HepG2 (cell line): ENCODE results near the gene SENP7. TPM values are rescaled to one million over a fixed set of nuclear protein-coding genes. Genes with fewer than 3 reads are reported as not detected.
A peak's percentile ranks its signal among the peaks of the same experiment; 100 is the strongest.

Source experiments
- AFF4 ChIP-seq: sonication (generic); formaldehyde crosslinking; IDR thresholded peaks from 2 replicates; pipeline ENCODE4 v1.4.0; 2020; ENCODE audit warnings: missing genetic modification reagents
- ATF7 ChIP-seq, 2 experiments: fragments of 450-650 bp in 1 of 2; sonication (generic) in 1 of 2; formaldehyde crosslinking in 1 of 2; IDR thresholded peaks; 2 replicates each; pipeline versions ENCODE4 v1.4.0 to v1.6.1; 2016 to 2020; ENCODE audit warnings: antibody characterized with exemption in 1 of 2, mild to moderate bottlenecking in 1 of 2, missing genetic modification reagents in 1 of 2
- CREBL2 ChIP-seq: sonication (generic); formaldehyde crosslinking; IDR thresholded peaks from 2 replicates; pipeline ENCODE4 v1.8.1; 2023; ENCODE audit warnings: missing genetic modification reagents, mild to moderate bottlenecking, borderline replicate concordance
- GPN1 ChIP-seq: sonication (generic); formaldehyde crosslinking; IDR thresholded peaks from 2 replicates; pipeline ENCODE4 v1.5.1; 2020; ENCODE audit warnings: missing genetic modification reagents, borderline replicate concordance
- IKZF5 ChIP-seq: IDR thresholded peaks from 2 replicates; pipeline ENCODE4 v1.6.1; 2018; ENCODE audit warnings: missing genetic modification reagents, mild to moderate bottlenecking, missing compliant biosample characterization
- KAT7 ChIP-seq: IDR thresholded peaks from 2 replicates; pipeline ENCODE4 v1.6.1; 2018; ENCODE audit warnings: borderline replicate concordance, missing compliant biosample characterization
- KMT2B ChIP-seq: IDR thresholded peaks from 2 replicates; pipeline ENCODE4 v1.6.1; 2016; ENCODE audit warnings: missing genetic modification reagents, missing compliant biosample characterization
- MED8 ChIP-seq: sonication (generic); formaldehyde crosslinking; IDR thresholded peaks from 2 replicates; pipeline ENCODE4 v1.8.1; 2023; ENCODE audit warnings: mild to moderate bottlenecking, missing genetic modification reagents; ENCODE audit not compliant: insufficient replicate concordance
- NFIB ChIP-seq: sonication (generic); formaldehyde crosslinking; IDR thresholded peaks from 2 replicates; pipeline ENCODE4 v1.9.0; 2021; ENCODE audit warnings: missing genetic modification reagents, mild to moderate bottlenecking, borderline replicate concordance
- RFX3 ChIP-seq: IDR thresholded peaks from 2 replicates; pipeline ENCODE4 v1.6.1; 2016; ENCODE audit warnings: missing biosample characterization, missing genetic modification reagents
- SUZ12 ChIP-seq: fragments of 150-350 bp; IDR thresholded peaks from 2 replicates; pipeline ENCODE4 v1.6.1; 2014; ENCODE audit warnings: low read depth, low read length
- TBL1XR1 ChIP-seq: fragments of 150-350 bp; IDR thresholded peaks from 2 replicates; pipeline ENCODE4 v1.6.1; 2014; ENCODE audit warnings: borderline replicate concordance, low read length; ENCODE audit not compliant: partially characterized antibody
- TERF1 ChIP-seq: sonication (generic); formaldehyde crosslinking; IDR thresholded peaks from 2 replicates; pipeline ENCODE4 v1.8.0; 2022; ENCODE audit warnings: mild to moderate bottlenecking, missing genetic modification reagents, moderate library complexity
- ZKSCAN8 ChIP-seq: IDR thresholded peaks from 2 replicates; pipeline ENCODE4 v1.6.1; 2016; ENCODE audit warnings: borderline replicate concordance, missing genetic modification reagents, missing compliant biosample characterization
- ZNF280D ChIP-seq: sonication (generic); formaldehyde crosslinking; IDR thresholded peaks from 2 replicates; pipeline ENCODE4 v1.5.1; 2020; ENCODE audit warnings: mild to moderate bottlenecking, missing genetic modification reagents
- ZNF335 ChIP-seq: sonication (generic); formaldehyde crosslinking; IDR thresholded peaks from 2 replicates; pipeline ENCODE4 v1.4.0; 2020; ENCODE audit warnings: missing genetic modification reagents
- ZNF367 ChIP-seq: sonication (generic); formaldehyde crosslinking; IDR thresholded peaks from 2 replicates; pipeline ENCODE4 v1.4.0; 2020; ENCODE audit warnings: missing genetic modification reagents, borderline replicate concordance
- ZNF496 ChIP-seq: sonication (generic); formaldehyde crosslinking; IDR thresholded peaks from 2 replicates; pipeline ENCODE4 v1.8.1; 2023; ENCODE audit warnings: mild to moderate bottlenecking, moderate library complexity, missing genetic modification reagents; ENCODE audit not compliant: insufficient replicate concordance
- ZNF644 ChIP-seq: IDR thresholded peaks from 2 replicates; pipeline ENCODE4 v1.6.1; 2016; ENCODE audit warnings: low read depth
- ZNF878 ChIP-seq: sonication (generic); formaldehyde crosslinking; IDR thresholded peaks from 2 replicates; pipeline ENCODE4 v1.8.1; 2023; ENCODE audit warnings: mild to moderate bottlenecking, missing genetic modification reagents, moderate library complexity
- polyA plus RNA-seq, 8 experiments: library from polyadenylated mRNA; depleted of rRNA in 3 of 8; stranded (reverse) in 7 of 8; unstranded in 1 of 8; fragments of >200 nt; fragmentation: Illumina TruSeq in 4 of 8; extraction: Trizol in 4 of 8; gene quantifications; 2 replicates each; pipeline versions ENCODE4 v1.2.1 to v1.2.3, GENCODE V29; 2011 to 2016; ENCODE audit warnings: low read depth in 4 of 8, missing spikeins in 1 of 8, mixed read lengths in 1 of 8; ENCODE audit not compliant: insufficient read depth in 1 of 8
- total RNA-seq, 5 experiments: library from RNA; depleted of rRNA; stranded (reverse); fragments of >200 nt; fragmentation: Illumina TruSeq; extraction: Trizol; gene quantifications; 2 replicates each; pipeline ENCODE4 v1.2.3, GENCODE V29; 2016; ENCODE audit warnings: low read depth in 1 of 5

The SENP7 gene
- total and polyA plus RNA-seq, 2 of the 13 experiments (the other 11 are each of a cell fraction or from before 2014, with no cell fraction given), result 9.1 to 10.3 TPM

DNA sequence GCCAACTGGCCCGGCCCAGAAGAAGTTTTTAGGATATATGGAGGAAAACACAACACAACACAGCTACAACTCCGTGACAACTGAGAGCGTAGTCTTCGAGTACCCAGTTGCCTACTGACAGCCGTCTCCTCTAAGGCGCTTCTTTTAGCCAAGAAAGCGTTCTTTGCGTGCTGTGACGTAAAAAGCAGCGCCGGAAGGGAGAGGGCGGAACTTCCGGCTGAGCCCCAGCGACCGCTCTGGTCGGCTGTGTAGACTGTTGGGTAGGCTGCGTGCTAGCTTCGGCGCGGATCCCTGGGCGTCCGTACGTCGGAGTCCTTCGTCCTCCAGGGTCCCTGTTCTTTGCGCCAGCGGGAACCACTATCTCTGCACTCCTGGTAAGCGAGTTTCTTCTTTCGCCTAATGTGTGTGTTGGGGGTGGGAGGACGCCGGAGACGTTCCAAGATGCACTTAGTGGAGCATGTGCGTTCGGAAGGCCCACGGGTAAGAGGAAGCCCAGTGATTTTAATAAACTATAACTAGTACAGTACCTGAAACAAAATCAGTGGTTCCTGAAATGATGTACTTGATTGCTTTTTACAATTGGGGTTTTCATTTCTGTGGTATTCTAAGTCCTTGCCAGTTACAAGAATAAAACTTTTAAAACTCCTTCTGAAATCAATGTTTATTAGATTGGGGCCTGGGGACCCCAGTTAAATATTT lies 48.8 kb upstream of the SENP7 start, which contains the start of gene TRMT10C (continued):
- TF ChIP-seq ZNF878 (CRISPR knock-in tag), result no peak; the same call in 1 of the 2 replicates
- peak; percentile 49; the same call in 1 of the 2 replicates for TF ChIP-seq ZNF335 (CRISPR knock-in tag)
- TF ChIP-seq TERF1 (CRISPR knock-in tag), result no peak
- TF ChIP-seq GPN1 (CRISPR knock-in tag), result no peak
- TF ChIP-seq ATF7 (IDR thresholded peaks at IDR 0.05), result no peak
- no peak for TF ChIP-seq ATF7 (CRISPR knock-in tag; IDR thresholded peaks at IDR 0.05)
- TF ChIP-seq TBL1XR1, result no peak
- 0 out of 2 replicates have a peak, but pooled peaks have one; percentile 22 for TF ChIP-seq ZNF280D (CRISPR knock-in tag)
- no peak for TF ChIP-seq RFX3 (CRISPR knock-in tag)
- no peak for TF ChIP-seq ZNF644
- TF ChIP-seq MED8, result peak; percentile 60
- no peak for TF ChIP-seq ZNF496
- TF ChIP-seq ZKSCAN8, result peak; percentile 19; the same call in 1 of the 2 replicates
- peak; percentile 24; the same call in 1 of the 2 replicates for TF ChIP-seq KAT7
- TF ChIP-seq CREBL2, result no peak
- TF ChIP-seq AFF4, result no peak
- no peak for TF ChIP-seq SUZ12
- TF ChIP-seq IKZF5 (CRISPR knock-in tag), result peak; percentile 54
- 0 out of 2 replicates have a peak, but pooled peaks have one; percentile 33 for TF ChIP-seq ZNF367
- peak; percentile 96 for TF ChIP-seq KMT2B
- TF ChIP-seq NFIB (CRISPR knock-in tag), result no peak
